Lower lobe of right lung (tissue), 2 donors: ENCODE results near the gene IQSEC3. TPM values are rescaled to one million over a fixed set of nuclear protein-coding genes. Genes with fewer than 3 reads are reported as not detected.

Experiments used
- ATAC-seq, 2 donors: fragments of 200-7000 bp; cut with Tn5 transposase; one replicate each; pipeline ENCODE4 v1.9.1; 2020 to 2022; ENCODE audit warnings: mild to moderate bottlenecking in 2 of 2, moderate library complexity in 2 of 2
- DNase-seq: peaks from one replicate; pipeline ENCODE4 v3.0.0-alpha.2; 2020
- H3K27ac ChIP-seq: fragments of 200-600 bp; one replicate; pipeline ENCODE4 v1.8.0; 2022
- H3K27me3 ChIP-seq: fragments of 200-600 bp; one replicate; pipeline ENCODE4 v1.8.0; 2022; ENCODE audit warnings: low read depth
- H3K36me3 ChIP-seq: fragments of 200-600 bp; one replicate; pipeline ENCODE4 v1.8.0; 2022; ENCODE audit warnings: mild to moderate bottlenecking
- H3K4me1 ChIP-seq: fragments of 200-600 bp; one replicate; pipeline ENCODE4 v1.8.0; 2022
- H3K4me3 ChIP-seq: fragments of 200-600 bp; one replicate; pipeline ENCODE4 v1.8.0; 2022; ENCODE audit warnings: mild to moderate bottlenecking
- H3K9me3 ChIP-seq: fragments of 200-600 bp; one replicate; pipeline ENCODE4 v1.8.0; 2022
- intact Hi-C: fragments of 100-400 bp; cut with DNase I; formaldehyde crosslinking; loops from one replicate; pipeline ENCODE4 v1.11.0; 2022
- total RNA-seq: library from RNA; stranded (reverse); fragmentation: NEBNext Ultra II Directional; extraction: Animal tissue kit (Norgen Biotek cat#: 25700); gene quantifications from one replicate; pipeline ENCODE4 v1.2.1, GENCODE V29; 2021
- TF ChIP-seq, protein P1 (sequence below): fragments of 200-600 bp; IDR thresholded peaks from one replicate; pipeline ENCODE4 v1.8.0; 2022; ENCODE audit warnings: antibody characterized with exemption, mild to moderate bottlenecking
- donor health status: DM: no; HTN: yes; CAD: no; lungs with severe emphysema.

IQSEC3 gene
- total RNA-seq, 1 donor from 2014 or later: 10.7 TPM

DNA sequence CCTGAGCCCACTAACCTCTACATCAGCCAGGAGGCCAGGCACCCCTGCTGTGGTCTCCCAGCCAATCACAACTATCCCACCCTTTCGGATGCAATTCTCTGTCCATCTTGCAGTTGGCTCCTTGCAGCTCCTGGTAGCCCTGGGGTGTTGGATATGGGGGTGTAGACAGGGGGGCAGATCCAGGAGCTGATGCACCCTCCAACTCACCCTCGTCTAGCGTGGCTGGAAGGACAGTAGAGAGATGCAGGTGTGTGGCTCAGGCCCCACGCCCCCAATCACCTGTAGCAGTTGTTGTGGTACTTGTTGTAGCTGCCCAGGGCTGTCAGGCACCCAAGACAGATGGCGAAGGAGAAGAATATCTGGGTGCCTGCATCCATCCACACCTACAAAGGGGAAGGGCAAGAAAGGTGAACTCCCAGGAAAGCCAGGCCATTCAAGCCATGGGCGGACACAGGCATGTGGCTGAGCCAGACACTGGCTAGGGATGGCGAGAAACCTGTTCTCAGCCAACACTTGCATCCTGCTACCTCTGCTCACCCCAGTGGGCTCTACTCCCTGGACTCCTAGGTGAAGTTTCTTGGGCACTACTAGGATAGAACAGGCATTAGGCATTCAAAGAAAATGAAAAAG lies 160.8 kb downstream of the IQSEC3 start:
- no peak overlapping the region for H3K27ac ChIP-seq
- H3K9me3 ChIP-seq: no peaks in the 10 kb centered on the region
- no peak overlapping the region for H3K4me3 ChIP-seq
- ATAC-seq (no peak), DNase-seq (no peak)
- intact Hi-C loops: no loop called here
- no peaks in the 10 kb centered on the region for H3K4me1 ChIP-seq
- no peaks in the 10 kb centered on the region for H3K27me3 ChIP-seq
- H3K36me3 ChIP-seq: no peaks in the 10 kb centered on the region
- TF ChIP-seq, protein P1, sequence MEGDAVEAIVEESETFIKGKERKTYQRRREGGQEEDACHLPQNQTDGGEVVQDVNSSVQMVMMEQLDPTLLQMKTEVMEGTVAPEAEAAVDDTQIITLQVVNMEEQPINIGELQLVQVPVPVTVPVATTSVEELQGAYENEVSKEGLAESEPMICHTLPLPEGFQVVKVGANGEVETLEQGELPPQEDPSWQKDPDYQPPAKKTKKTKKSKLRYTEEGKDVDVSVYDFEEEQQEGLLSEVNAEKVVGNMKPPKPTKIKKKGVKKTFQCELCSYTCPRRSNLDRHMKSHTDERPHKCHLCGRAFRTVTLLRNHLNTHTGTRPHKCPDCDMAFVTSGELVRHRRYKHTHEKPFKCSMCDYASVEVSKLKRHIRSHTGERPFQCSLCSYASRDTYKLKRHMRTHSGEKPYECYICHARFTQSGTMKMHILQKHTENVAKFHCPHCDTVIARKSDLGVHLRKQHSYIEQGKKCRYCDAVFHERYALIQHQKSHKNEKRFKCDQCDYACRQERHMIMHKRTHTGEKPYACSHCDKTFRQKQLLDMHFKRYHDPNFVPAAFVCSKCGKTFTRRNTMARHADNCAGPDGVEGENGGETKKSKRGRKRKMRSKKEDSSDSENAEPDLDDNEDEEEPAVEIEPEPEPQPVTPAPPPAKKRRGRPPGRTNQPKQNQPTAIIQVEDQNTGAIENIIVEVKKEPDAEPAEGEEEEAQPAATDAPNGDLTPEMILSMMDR: no peak

Other genes with a start within 250 kb of the IQSEC3 start
- 14.2 TPM for gene SLC6A12, start 147.4 kb downstream of the IQSEC3 start, total RNA-seq
- gene SLC6A13, start 196.1 kb downstream of the IQSEC3 start, total RNA-seq: 5.0 TPM